GM18511 (cell line): ENCODE results near the gene PRIM1.
"Not testable (repeated sequence)": the region's sequence is repeated elsewhere in the genome, so short reads cannot be mapped to it uniquely, and the experiment has no call there.

ENCODE experiments used
- ATAC-seq: cut with Tn5 transposase; IDR thresholded peaks from one replicate; pipeline ENCODE4 v1.9.1; 2021; ENCODE audit warnings: mild to moderate bottlenecking, moderate library complexity; ENCODE audit not compliant: unreplicated experiment

Gene PRIM1

DNA sequence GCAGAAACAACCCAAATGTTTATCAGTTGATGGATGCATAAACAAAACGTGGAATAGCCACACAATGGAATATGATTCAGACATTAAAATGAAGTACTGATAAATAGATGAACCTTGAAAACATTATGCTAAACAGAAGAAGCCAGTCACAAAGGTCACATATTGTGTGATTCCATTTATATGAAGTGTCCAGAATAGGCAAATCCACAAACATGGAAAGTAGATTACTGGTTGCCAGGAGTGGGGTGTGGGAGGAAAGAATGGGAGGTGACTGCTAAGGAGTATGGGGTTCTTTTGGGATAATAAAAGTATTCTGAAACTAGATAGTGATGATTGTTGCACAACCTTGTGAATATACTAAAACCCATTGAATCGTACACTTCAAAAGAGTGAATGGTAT lies 9.7 kb upstream of the PRIM1 start:
- no peak for ATAC-seq

DNA sequence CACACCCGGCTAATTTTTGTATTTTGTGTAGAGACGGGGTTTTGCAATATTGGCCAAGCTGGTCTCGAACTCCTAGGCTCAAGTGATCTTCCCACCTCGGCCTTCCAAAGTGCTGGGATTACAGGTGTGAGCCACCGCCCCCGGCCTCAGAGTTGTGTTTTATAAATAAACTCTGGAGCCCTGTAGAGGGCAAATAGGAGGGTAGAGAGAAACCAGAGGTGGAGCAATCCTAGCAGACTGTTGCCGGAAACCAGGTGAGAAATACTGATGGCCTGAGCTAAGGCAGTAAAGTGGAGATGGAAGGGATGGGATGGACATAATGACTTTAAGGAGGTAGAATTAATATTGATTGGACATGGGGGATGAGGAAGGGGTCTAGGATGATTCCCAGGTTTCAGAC lies 8.3 kb upstream of the PRIM1 start:
- no peak for ATAC-seq

DNA sequence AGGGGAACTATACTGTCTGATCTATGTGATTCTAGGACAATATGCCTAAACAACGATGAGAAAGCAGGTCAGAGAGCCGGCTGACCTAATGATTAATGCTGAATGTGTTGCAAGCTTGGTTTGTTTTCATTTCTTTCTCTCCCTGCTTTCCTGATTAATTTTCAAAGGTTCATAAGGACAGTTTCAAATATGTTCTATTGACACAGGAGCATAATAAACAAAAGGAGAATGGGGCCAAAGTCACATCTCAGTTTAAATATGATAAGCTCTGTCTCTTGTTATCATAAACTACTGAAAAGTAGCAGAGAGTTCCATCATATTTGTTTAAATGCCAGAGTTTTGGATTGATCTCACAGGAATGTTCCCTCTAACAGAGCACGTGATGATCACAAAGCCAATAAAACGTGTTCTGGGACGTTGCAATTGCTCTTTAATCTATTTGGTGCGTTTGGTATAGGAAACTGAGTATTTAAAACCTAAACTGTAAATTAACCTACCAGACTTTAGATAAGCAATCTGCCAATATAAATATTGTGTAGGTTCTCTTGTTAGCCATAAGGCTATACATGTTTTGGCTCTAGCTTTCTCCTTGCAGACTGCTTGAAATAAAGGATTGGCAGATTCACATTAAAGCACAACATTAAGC lies 7.3 kb upstream of the PRIM1 start:
- no peak for ATAC-seq

DNA sequence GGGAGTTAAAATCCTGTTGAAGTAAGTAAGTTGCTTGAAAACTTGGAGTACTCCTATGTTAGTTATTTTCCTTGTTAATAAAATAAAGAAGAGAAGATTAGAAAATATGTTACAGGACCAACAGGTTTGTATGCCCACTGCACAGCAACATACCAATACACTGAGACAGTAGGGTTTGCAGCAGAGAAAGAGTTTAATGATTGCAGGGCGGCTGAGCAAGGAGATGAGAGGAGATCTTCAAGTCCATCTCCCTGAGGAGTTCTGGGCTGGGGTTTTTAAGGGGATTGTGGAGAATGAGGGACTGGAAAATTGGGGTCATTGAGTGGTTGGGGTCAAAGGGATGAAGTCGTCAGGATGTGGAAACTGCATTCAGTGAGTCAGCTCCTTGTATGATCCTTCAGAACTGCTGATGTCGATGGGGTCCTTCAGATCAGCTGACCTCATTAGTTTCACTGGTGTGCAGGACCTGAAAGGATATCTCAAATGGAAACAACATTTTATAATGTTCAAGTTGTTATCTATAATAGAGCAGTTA lies 6.7 kb upstream of the PRIM1 start:
- ATAC-seq = no peak

DNA sequence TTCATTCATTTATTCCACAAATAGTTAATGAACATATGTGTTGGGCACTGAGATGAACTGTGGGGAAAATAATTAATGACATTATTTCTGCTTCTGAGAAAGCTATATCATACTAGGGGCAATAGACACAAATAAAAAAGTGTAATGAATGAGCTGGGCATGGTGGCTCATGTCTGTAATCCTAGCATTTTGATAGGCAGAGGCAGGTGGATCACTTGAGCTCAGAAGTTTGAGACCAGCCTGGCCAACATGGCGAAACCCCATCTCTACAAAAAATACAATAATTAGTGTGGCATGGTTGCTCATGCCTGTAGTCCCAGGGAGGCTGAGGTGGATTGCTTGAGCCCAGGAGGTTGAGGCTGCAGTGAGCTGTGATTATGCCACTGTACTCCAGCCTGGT lies 5.8 kb upstream of the PRIM1 start:
- not testable (repeated sequence) for ATAC-seq

DNA sequence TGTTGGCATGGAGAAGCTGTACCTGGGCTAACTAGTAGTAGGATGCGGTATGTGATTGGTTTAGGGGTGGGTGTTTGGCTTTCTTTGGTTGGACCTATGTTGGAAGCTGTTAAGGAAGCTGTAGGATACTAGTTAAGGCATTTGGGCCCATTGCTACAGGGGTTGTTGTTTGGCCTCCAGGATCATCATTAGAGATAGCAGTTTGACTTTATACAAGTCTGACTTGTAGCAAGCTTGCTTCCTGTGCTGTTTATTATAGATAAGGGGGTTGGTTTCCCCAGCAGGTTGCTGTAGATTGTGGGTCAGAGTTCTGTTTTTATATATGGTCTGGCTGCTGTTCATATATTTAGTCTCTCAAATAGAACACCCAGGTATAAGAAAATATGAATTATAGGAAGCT lies 1.4 kb upstream of the PRIM1 start:
- no peak for ATAC-seq

DNA sequence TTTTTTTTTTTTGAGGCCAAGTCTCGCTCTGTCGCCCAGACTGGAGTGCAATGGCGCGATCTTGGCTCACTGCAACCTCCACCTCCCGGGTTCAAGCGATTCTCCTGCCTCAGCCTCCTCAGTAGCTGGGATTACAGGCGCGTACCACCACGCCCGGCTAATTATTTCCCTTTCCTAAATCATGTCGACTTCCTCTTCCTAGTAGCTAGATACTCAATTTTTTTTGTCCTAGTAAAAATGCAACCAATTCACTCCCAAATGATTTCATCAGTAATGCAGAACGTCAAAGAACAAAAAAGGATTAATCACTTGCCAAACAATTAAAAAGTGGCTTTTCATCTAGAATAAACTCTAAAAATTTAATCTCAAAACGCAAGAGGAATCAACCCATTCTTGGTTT lies 1.5 kb downstream of the PRIM1 start:
- ATAC-seq = not testable (repeated sequence)

DNA sequence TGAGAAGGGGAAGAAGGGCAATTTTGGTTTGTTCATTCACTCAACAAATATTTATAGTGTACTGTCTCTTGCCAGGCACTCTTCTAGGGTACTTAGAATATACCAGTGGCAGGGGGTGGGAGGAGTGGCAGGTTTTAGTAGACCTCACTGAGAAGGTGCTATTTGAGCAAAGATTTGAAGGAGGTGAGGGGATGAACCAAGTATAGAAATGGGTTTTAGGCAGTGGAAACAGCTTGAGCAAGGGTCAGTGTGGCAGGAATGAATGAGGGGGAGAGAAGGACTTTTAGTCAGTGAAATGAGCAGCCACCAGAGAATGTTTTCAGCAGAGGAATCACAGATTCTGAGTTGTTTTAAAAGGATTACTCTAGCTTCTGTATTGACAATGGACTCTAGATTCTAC lies 2.3 kb downstream of the PRIM1 start:
- no peak for ATAC-seq

DNA sequence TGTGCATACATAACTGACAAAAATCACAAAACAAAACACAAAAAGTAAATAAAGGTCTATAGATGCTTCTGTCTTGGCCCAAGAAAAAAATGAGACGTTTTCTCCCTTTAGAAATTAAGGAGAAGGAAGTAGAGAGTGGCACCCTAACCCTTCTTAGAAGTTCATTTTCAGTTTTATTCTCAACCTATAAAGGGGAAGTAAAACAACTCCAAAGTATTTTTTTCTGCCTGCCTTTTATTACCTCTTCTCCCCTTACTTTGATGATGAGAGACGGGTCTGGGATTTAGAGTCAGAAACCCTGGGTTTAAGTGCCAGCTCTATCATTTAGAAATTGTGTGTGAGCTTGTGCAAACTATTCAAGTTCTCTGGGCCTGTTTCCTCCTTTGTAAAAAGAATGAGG lies 2.8 kb downstream of the PRIM1 start:
- ATAC-seq = no peak

DNA sequence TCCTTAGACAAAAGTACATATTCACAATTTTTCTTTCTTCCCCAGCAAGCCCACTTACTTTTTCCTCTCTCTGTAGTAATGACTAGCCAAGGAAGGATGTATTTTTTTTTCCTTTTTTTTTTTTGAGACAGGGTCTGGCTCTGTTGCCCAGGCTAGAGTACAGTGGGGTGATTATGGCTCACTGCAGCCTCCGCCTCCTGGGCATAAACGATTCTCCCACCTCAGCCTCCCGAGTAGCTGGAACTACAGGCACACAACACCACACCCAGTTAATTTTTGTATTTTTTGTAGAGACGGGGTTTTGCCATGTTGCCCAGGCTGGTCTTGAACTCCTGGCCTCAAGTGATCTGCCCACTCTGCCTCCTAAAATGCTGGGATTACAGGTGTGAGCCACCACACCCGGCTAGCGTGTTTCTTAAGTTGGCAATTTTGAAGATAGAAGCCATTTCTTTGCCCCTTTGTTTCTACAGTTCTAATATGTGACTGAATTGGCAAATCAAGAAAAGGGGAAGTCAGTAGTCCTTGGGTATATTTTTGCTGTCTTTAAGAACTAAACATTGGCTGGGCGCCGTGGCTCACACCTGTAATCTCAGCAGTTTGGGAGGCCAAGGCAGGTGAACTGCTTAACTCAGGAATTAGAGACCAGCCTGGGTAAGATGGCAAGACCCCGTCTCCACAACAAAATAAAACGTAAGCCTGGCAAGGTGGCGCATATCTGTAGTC lies 23.8 kb downstream of the PRIM1 start:
- ATAC-seq = no peak

DNA sequence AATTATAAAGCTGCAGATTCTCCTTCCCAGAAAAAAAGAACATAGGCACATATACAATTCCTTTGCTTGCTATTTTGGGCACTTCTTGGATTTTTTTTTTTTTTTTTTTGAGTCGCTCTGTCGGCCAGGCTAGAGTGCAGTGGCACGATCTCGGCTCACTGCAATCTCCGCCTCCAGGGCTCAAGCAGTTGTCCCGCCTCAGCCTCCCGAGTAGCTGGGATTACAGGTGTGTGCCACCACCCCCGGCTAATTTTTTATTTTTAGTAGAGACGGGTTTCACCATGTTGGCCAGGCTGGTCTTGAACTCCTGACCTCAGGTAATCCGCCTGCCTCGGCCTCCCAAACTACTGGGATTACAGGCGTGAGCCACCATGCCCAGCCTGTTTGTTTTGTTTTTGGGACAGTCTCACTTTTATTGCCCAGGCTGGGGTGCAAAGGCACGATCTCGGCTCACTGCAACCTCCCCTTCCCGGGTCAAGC lies 25.9 kb downstream of the PRIM1 start:
- ATAC-seq = not testable (repeated sequence)

DNA sequence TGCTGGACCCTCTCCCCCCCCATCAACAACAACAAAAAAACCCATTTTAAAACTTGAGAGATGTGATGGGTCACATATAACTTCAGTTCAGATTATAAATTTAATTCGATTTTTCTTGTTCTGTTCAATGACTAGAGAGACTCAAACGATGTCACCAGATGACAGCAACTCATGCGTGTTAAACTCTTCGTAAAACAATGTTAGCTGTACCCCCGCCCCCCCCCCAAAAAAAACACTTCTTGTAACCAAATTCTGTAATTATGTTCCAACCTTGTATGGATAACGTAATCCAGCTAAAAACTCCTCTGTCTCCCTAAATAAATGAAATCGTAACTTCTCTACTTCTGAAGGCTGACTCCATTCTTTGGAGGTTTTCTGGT lies 26.4 kb downstream of the PRIM1 start:
- ATAC-seq = no peak

DNA sequence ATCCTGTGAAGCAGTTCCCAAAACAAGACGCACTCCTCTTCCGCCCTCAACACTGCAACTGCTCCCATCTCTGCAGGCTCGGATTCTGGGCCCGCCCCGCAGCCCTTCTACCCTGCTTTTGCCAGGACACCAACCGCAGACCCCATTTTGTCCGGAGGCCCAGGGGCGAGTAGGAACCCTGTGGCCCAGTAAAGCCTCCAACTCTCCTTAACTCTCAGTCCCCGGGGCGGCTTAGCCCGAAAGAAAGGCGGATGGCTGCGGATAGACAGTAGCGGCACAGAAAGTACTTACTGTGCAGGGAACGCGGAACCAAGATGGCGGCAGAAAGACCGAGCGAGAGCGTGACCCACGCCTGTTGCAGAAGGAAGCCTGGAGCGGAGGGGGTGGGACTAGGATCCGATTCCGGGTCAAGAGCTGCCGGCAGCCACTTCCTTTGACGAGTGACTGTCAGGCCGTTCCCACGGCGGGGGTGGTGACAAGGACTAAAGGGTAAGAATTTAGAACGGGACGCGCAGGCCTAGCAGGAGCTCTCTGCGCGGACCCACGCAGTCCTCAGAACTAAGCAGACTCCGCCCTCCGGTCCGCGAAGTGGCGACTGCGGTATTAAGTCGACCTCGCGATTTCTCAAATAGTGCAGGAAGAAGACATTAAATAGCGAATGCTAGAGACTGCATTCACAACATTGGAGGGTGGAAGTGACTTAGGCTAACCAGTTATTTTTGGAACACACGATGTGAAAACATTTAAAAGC lies 27.0 kb downstream of the PRIM1 start, which contains the start of gene NACA:
TSS of gene NACA (minus strand) at position 328 of the 751 bp plus-strand sequence. CDS start 778 bp downstream, outside the sequence.
- ATAC-seq = peak; percentile 94

DNA sequence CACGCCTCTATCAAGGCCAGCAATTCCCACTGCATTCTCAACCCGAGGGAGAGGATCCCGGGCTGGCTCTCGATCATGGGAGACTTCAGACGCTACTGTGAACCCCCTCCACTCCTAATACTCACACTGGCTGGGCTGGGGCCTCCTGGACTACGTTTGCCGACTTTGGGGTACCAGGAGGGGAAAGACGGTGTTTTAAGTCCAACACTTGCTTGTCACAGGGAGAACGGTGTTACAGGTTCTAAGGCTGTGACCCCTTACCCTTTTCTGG lies 27.5 kb downstream of the PRIM1 start:
- ATAC-seq = peak; percentile 1

DNA sequence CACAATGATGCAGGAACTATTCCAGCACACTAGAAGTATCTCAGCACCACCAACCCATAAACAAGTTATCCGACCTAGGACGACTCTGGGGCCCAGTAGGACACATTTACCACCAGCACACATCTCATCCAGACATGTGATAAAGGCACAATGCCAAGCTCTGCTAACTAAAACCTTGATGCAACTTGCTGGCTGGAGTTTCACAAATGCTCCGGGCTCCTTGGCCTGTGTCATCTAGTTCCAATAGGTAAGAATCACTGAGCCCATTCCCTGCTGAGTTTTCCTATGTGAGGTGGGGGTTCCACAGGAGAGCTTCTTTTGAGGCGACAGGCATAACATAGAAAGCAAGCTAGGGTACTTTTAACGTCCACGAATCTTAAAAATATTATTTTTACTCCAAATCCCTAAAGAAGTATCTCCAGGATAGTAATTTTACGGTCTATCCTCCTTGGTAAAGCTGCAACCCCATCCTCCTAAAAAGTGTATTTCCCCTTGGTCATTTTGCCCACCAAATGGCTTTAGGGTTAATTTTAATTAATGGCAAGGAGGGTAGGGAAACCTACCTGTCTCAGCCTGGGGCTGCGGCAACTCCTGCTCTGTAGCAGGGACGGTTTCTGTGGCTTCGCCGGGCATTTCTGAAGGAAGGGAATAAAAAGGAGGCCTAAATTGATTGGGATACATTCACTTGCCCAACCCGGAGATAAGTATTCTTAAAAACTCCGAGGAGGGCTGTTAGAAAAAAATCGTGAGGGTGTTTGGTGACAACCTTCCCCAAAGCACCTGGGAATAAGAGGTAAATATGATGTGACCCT lies 28.0 kb downstream of the PRIM1 start:
- ATAC-seq = no peak

DNA sequence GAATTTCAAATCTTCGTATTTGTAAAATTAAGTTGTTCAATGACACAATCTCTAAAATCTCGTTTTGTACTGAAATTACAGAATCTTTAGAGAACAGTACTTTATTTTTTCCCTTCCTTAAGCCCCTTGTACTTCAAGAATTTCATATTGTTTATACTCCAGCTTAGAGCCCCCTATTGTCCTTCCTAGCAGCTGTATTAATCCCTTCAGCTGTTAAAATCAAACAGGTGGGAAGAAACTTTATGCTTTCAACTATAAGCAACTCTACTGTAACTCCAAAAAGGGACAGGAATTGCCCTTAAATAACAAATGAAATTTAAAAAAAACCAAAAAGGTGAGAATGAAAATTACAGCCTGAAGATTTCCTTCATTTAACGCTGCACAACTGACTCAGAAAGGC lies 28.8 kb downstream of the PRIM1 start:
- no peak for ATAC-seq

DNA sequence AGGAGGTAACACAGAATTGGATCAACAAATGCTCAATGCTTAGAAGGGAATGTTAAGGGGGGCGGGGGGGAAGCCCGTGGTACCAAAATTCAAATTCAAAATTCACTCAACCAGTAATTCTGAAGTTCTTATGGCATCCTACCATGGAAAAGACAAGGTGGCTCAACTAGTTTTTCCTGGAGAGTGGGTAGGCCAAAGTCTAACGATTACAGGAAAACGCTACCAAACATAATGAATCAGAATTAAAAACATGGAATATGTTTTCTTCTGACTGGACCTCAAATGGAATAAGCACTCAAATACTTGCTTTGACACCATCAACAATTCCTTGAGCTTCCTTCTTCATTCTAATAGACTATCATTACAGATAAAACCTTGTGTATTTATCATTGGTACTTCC lies 29.3 kb downstream of the PRIM1 start:
- ATAC-seq = no peak

DNA sequence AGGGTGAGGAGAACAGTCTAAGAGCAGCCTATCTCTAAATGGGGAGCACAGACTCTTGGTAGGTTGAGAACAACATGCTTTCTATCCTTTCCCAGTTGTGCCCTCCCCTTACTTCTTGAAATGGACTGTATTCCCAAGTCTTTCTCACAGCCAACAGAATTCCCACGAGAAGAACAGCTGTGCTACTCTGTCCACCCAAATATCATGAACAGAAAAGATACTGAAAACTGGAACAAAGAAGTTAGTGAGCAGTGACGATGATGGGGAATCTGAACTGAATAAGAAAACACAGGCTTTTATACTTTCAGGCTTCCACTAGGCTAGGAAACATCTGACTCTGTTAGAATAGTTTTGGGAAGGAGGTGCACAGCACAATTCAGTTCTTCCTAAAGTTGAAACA lies 30.4 kb downstream of the PRIM1 start:
- ATAC-seq = no peak

DNA sequence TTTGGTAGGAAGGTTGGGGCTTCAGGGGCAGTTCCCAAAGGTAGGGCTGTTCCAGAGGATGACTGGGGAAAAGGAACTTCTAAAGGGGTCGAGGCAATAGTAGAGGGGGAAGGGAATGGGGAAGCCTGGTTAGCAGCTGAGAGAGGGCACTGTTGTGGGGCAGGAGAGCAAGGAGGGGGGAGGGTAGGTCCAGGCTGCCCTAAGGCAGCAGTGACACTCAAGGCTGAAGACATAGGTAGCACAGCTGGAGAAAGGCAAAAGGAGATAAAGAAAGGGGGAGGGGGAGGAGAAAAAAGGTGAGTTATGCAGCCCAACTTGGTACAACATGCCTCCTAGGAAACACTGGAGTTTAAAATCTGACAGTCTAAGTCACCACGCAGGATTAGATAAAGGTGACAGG lies 30.9 kb downstream of the PRIM1 start:
- no peak for ATAC-seq

DNA sequence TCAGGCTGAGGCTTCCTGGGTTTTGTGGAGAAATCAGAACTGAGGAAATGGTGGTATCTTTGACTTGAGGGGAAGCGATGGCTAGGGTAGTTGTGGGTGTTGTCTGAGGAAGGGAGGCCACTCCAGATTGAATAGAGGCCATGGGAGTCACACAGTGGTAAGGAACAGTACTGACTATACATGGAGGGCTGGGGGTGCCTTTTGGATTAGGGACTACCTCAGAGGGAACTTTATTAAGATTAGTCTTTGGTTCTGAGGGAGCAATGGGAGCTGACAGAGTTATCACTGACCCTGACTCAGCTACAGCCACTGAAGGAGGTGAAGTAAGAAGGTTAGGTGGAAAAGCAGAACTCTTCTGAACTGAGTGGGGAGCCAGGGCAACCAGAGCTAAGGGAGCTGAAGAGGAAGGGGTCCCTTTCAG lies 31.4 kb downstream of the PRIM1 start:
- no peak for ATAC-seq

DNA sequence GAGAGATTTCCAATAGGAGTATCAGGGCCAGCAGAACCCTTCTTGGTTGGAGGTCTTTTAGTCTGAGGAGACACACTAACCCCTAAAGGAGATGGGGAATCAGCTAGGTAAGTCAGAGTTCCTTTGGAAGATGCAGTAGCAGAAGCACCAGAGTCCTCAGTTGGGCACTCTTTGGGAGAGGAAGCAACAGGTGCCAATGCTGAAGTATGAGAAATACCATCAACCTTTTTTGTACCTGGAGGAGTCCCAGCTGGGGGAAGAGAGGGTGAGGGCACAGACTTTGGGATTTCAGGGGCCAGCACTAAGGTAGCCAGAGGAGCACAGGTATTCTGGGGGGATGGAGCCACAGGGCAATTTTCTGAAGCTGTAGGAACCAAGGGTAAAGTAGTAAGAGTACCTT lies 33.1 kb downstream of the PRIM1 start:
- no peak for ATAC-seq
